Fibroblast of mammary gland (primary cell): ENCODE data around the gene BCAS4.
"Not testable (repeated sequence)": the region's sequence is repeated elsewhere in the genome, so short reads cannot be mapped to it uniquely, and the experiment has no call there.

Experiments used
- DNase-seq: peaks from one replicate; pipeline ENCODE4 v3.0.0-alpha.2; 2010; ENCODE audit warnings: low read depth
- H3K4me3 ChIP-seq: 2 replicates; pipeline ENCODE4 v1.5.1; 2011; ENCODE audit warnings: low read depth, mild to moderate bottlenecking, low read length, moderate library complexity; ENCODE audit not compliant: control insufficient read depth
- TF ChIP-seq, protein P1 (sequence below): conservative IDR thresholded peaks from 2 replicates; pipeline ENCODE4 v1.5.1; 2011; ENCODE audit warnings: low read depth, low read length, inconsistent platforms; ENCODE audit not compliant: control insufficient read depth, insufficient read depth

BCAS4 gene

DNA sequence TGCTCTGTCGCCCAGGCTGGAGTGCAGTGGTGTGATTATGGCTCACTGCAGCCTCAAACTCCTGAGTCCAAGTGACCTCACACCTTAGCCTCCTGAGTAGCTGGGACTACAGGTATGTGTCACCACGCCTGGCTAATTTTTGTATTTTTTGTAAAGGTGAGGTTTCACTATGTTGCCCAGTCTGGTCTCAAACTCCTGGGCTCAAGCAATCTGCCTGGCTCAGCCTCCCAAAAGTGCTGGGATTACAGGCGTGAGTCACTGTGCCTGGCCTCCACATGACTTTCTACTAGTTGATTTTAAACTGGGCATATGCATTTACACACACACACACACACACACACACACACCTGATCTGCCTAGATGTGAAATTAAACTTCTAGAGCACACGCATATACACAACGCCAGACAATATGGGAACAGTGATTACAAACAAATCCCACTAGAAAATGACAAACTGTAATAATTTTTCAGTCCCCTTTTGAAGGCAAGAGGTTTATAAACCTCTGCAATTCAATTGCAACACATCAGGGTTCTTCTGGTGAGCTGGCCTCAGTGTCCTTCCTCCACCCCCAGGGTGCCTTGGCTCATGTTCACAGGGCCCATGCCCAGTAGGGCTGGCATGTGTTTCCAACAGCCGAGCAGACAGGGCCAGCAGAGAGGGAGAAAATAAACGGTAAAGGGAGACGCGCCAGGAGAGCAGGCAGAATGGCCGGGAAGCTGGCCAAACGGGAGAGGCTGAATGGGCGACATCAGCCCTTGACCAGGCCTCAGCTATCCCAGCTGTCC lies 32.2 kb upstream of the BCAS4 start:
- TF ChIP-seq, protein P1, sequence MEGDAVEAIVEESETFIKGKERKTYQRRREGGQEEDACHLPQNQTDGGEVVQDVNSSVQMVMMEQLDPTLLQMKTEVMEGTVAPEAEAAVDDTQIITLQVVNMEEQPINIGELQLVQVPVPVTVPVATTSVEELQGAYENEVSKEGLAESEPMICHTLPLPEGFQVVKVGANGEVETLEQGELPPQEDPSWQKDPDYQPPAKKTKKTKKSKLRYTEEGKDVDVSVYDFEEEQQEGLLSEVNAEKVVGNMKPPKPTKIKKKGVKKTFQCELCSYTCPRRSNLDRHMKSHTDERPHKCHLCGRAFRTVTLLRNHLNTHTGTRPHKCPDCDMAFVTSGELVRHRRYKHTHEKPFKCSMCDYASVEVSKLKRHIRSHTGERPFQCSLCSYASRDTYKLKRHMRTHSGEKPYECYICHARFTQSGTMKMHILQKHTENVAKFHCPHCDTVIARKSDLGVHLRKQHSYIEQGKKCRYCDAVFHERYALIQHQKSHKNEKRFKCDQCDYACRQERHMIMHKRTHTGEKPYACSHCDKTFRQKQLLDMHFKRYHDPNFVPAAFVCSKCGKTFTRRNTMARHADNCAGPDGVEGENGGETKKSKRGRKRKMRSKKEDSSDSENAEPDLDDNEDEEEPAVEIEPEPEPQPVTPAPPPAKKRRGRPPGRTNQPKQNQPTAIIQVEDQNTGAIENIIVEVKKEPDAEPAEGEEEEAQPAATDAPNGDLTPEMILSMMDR: no peak
- H3K4me3 ChIP-seq: no peak overlapping the region
- peak; percentile 63 for DNase-seq

DNA sequence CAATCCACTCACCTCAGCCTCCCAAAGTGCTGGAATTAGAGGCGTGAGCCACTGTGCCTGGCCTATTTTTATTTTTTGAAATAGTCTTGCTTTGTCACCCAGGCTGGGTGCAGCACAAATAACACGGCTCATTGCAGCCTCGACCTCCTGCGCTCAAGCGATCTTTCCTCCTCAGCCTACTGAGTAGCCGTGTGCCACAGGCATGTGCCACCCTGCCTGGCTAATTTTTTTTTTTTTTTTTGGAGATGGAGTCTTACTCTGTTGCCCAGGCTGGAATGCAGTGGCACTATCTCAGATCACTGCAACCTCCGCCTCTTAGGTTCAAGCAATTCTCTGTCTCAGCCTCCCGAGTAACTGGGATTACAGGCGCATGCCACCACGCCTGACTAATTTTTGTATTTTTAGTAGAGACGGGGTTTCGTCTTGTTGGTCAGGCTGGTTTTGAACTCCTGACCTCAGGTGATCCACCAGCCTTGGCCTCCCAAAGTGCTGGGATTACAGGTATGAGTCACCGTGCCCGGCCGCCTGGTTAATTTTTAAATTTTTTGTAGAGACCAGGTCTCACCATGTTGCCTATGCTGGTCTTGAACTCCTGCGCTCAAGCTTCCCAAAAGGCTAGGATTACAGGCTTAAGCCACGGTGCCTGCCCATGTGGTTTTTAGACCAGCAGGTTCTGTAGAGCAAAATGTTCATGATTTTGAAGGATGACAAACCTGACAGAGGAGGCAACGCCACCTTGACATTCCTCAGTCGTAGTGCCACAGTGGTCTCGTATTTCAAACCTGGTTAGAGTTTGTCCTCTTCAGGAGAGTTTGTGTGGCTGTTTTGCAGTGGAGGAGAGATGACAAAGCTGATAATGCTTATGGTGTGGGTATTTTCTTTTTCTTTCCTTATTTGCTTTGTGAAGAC lies 31.1 kb upstream of the BCAS4 start:
- not testable (repeated sequence) for H3K4me3 ChIP-seq, DNase-seq

DNA sequence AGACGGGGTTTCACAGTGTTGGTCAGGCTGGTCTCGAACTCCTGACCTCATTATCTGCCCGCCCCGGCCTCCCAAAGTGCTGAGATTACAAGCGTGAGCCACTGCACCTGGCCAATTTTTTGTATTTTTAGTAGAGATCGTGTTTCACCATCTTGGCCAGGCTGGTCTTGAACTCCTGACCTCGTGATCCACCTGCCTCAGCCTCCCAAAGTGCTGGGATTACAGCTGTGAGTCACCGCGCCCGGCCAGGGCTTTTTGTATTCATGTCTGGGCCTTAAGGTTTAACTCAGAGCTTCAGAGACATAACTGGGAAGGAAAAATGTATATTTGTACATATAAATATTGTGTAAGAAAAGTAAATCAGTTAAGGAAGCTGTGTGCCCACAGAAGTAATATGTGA lies 29.6 kb upstream of the BCAS4 start:
- not testable (repeated sequence) for DNase-seq, H3K4me3 ChIP-seq

DNA sequence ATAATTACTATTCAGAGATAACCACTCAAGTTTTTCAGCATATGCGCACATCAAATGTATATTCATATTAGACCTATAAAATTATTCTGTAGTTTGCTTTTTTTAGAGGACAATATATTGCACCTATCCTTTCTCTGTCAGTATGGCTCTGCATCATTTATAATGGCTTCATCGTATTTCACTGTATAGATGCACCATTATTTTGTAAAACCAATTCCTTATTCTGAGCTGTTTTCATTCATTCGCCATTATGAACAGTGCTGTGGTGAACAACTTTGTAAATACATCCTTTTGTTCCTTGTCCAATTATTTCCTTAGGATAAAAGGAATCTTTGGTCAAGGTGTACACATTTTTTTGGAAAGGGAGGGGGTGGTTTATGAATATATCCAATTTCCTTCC lies 29.2 kb upstream of the BCAS4 start:
- no peak overlapping the region for H3K4me3 ChIP-seq
- DNase-seq: no peak
- TF ChIP-seq, protein P1: no peak

DNA sequence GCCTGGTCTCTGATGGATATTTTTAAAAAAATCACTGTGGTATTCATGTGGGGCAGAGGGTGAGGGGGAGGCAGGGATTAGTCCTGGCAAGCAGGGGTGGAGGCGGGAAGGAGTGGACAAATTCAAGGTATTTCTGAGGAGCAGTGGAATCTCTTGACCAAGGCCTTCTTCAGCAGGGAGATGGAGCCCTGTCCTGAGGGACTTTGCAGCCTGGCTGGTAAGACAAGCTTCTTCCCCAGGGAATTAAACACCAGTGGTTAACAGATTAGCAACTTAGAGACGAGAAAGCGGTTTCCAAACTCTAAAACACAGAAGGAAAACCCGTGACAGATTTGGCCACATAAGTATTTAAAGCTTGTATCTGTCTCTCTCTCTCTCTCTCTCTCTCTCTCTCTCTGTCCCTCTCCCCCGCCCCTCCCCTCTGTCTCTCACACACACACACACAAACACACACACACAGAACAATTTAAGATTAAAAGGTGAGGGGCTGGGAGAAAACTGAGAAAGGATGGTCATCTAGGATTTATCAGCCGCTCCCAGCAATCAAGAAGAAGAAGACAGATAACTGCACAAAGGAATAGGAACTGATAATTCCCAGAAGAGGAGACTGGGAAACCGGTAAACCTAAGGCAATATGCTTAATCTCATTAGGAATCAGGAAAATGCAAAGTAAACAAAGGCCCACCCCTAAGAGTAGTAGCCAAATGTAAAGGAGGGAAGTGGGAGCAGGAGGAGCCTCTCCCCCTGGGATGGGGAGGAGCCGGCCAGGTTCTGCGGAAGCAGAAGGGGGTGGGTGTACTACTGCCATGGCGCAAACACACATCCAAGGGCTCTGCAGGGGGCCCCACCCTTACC lies 27.7 kb upstream of the BCAS4 start:
- DNase-seq: peak; percentile 6
- H3K4me3 ChIP-seq: not testable (repeated sequence)

DNA sequence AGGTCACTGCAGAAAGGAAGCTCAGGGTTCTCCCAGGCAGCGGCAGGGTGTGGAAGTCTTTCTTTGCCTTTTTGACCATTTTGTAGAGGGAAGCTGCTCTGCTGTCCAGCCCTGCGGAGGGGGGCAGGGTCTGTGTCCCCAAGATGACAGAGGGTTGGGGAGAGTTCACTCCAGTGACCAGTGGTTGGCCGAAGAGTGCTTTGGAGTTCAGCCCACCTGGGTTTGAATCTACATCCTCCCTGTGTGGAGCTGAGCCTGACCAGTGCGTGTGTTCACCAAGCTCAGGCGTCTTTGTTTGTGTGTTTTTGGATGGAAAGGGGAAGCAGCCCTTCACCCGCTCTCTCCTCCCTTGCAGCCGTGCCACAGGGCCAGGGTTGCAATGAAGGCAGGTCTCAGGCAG lies 25.9 kb upstream of the BCAS4 start:
- not testable (repeated sequence) for H3K4me3 ChIP-seq, DNase-seq

DNA sequence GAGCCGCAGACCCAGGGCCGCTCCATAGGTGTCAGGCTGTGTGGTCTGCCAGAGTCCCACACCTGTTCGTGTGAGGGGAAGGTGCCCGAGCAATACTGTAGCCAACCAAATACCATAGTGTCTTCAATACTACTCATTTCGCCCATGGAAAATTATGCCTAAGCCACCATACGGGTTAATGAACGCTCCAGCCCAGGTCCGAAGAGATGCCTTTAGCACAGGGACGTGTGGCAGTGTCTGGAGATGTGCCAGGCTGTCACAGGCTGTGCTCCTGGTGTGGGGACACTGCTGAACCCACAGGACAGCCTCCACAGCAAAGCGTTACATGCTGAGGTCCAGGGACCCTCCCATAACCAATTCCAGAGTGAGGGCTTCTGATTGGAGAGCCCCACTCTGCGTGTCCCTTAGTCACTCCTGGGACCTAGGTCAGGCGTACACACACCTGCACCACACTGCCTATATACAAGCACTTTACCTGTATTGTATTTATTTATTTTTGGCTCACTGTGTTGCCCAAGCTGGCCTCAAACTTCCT lies 25.2 kb upstream of the BCAS4 start:
- DNase-seq, H3K4me3 ChIP-seq: not testable (repeated sequence)

DNA sequence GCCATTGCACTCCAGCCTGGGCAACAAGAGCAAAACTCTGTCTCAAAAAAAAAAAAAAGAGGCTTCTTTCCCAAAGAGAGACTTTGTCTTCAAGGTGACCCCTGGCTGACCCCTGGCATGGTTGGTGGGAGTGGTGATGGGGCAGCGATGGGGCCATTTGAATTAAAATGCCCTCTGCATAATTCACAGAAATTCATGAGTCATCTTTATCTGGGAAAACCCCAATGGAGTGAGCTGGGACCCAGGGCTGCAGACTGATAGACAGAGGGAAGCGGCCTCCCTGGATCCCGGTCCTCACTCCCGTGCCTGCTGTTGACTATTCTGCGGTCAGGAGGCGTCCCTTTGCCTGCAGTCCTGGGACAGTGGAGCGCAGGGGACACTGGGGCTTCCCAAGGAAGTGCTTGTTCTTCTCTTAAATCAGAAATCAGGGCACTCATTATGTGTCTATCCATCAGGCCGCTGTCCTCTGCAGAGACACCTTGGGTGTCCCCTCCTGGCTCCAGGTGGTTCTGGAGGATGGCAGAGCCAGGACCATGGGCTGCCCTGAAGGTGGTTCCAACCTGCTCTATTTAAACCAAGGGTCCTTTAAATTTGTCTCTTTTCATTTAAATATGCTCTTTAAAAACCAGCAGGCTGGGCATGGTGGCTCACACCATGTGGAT lies 23.3 kb upstream of the BCAS4 start:
- not testable (repeated sequence) for H3K4me3 ChIP-seq, DNase-seq

DNA sequence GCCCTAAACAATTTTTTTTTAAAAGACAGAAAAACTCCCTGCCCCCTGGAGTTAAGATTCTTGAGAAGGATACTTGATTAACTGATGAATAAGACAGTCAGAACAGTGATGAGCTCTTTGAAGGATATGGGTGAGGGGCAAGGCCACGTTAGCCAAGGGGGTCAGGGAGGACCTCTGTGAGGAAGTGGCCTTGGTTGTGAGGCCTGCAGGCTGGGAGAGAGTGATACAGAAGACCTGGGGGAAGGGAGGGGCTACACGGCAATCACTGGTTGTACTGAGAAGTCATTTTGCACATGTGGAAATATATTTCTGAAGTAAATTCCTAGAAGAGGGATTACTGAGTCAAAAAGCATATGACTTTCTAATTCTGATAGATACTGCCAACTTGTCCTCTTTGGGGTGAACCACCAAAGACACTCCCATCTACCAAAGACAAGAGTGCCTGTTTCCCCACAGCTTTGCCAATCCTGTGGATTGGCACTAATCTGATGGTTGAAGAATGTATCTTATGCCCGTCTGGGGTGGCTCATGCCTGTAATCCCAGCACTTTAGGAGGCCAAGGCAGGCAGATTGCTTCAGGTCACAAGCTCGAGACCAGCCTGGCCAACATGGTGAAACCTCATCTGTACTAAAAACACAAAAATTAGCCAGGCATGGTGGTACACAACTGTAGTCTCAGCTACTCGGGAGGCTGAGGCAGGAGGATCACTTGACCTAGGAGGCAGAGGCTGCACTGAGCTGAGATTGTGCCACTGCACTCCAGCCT lies 22.3 kb upstream of the BCAS4 start:
- TF ChIP-seq, protein P1: no peak
- no peak overlapping the region for H3K4me3 ChIP-seq
- DNase-seq: no peak
